HCT116 (cell line): ENCODE data around the gene DLG2.

Experiments used
- CEBPB ChIP-seq: IDR thresholded peaks from 2 replicates; pipeline ENCODE4 v1.6.1; 2012; ENCODE audit warnings: low read depth
- CTCF ChIP-seq, 3 experiments: fragments of 200-600 bp in 1 of 3; sonication (generic) in 1 of 3; IDR thresholded peaks in 2 of 3; conservative IDR thresholded peaks in 1 of 3; 2 replicates each; pipeline ENCODE4 v1.5.1; 2012 to 2017; ENCODE audit warnings: low read depth in 2 of 3, low read length in 2 of 3, antibody characterized with exemption in 1 of 3, borderline replicate concordance in 1 of 3, control low read depth in 1 of 3, mild to moderate bottlenecking in 1 of 3, mixed read lengths in 1 of 3, mixed run types in 1 of 3, moderate library complexity in 1 of 3; ENCODE audit not compliant: insufficient read depth in 1 of 3
- EGR1 ChIP-seq: IDR thresholded peaks from 2 replicates; pipeline ENCODE4 v1.6.1; 2012; ENCODE audit warnings: low read depth
- ELF1 ChIP-seq: IDR thresholded peaks from 2 replicates; pipeline ENCODE4 v1.6.1; 2012; ENCODE audit warnings: low read depth, borderline replicate concordance
- EZH2 ChIP-seq: fragments of 200-600 bp; sonication (generic); IDR thresholded peaks from 2 replicates; pipeline ENCODE4 v1.6.1; 2017; ENCODE audit warnings: antibody characterized with exemption, mixed run types
- MAX ChIP-seq: IDR thresholded peaks from 2 replicates; pipeline ENCODE4 v1.6.1; 2012
- POLR2A ChIP-seq: IDR thresholded peaks from 2 replicates; pipeline ENCODE4 v1.7.0; 2011; ENCODE audit warnings: borderline replicate concordance; ENCODE audit not compliant: insufficient read depth, insufficient read length; ENCODE audit errors: extremely low read depth
- POLR2AphosphoS5 ChIP-seq: IDR thresholded peaks from 2 replicates; pipeline ENCODE4 v1.6.1; 2011; ENCODE audit warnings: mild to moderate bottlenecking, low read depth, low read length, moderate library complexity
- RAD21 ChIP-seq: IDR thresholded peaks from 2 replicates; pipeline ENCODE4 v1.6.1; 2012; ENCODE audit warnings: low read depth, mild to moderate bottlenecking
- REST ChIP-seq: IDR thresholded peaks from 2 replicates; pipeline ENCODE4 v1.6.1; 2012; ENCODE audit warnings: low read depth
- SP1 ChIP-seq: IDR thresholded peaks from 2 replicates; pipeline ENCODE4 v1.6.1; 2012; ENCODE audit warnings: low read depth
- YY1 ChIP-seq: IDR thresholded peaks from 2 replicates; pipeline ENCODE4 v1.6.1; 2011; ENCODE audit warnings: low read length, low read depth, moderate library complexity, mild to moderate bottlenecking; ENCODE audit not compliant: insufficient replicate concordance; ENCODE audit errors: extremely low read depth
- ZBTB33 ChIP-seq: IDR thresholded peaks from 2 replicates; pipeline ENCODE4 v1.6.1; 2011; ENCODE audit warnings: mild to moderate bottlenecking, low read length, moderate library complexity; ENCODE audit not compliant: insufficient replicate concordance; ENCODE audit errors: extremely low read depth
- ZFX ChIP-seq: fragments of 450-650 bp; IDR thresholded peaks from 2 replicates; pipeline ENCODE4 v1.6.1; 2017

- TF ChIP-seq REST (no peak), YY1 (no peak), EZH2 (no peak), CTCF (IDR thresholded peaks at IDR 0.05 in 2 of 3, conservative IDR thresholded peaks at IDR 0.05 in 1 of 3; ENCODE audit: borderline replicate concordance in 1 of 3, insufficient read depth in 1 of 3, low read depth in 2 of 3, low read length in 2 of 3) (no peak), EGR1 (no peak), POLR2AphosphoS5 (no peak), MAX (no peak), ZBTB33 (no peak), POLR2A (no peak), SP1 (no peak), CEBPB (no peak), ELF1 (no peak), ZFX (no peak), RAD21 (no peak)
Measured at GRCh38 chr11:84899134-84899533, 728.0 kb downstream of the DLG2 start.
